Parathyroid adenoma (tissue), 2 donors: ENCODE measurements around the gene HCN2.

Source experiments
- H2AFZ ChIP-seq: fragments of 300-600 bp; sonication (generic); one replicate; pipeline ENCODE4 v1.7.0; 2017; ENCODE audit warnings: antibody characterized with exemption, mild to moderate bottlenecking
- H3K27ac ChIP-seq: fragments of 300-600 bp; sonication (generic); one replicate; pipeline ENCODE4 v1.7.0; 2017
- H3K27me3 ChIP-seq: fragments of 300-600 bp; sonication (generic); one replicate; pipeline ENCODE4 v1.7.0; 2017; ENCODE audit warnings: low read length; ENCODE audit not compliant: control insufficient read depth, insufficient read depth
- H3K36me3 ChIP-seq: fragments of 300-600 bp; sonication (generic); one replicate; pipeline ENCODE4 v1.7.0; 2017; ENCODE audit warnings: low read length; ENCODE audit not compliant: control insufficient read depth, insufficient read depth
- H3K4me1 ChIP-seq: fragments of 300-600 bp; sonication (generic); one replicate; pipeline ENCODE4 v1.7.0; 2017; ENCODE audit warnings: control low read depth
- H3K4me2 ChIP-seq: fragments of 300-600 bp; sonication (generic); one replicate; pipeline ENCODE4 v1.7.0; 2017; ENCODE audit warnings: low read length
- H3K4me3 ChIP-seq: fragments of 300-600 bp; sonication (generic); one replicate; pipeline ENCODE4 v1.7.0; 2017; ENCODE audit warnings: low read depth, low read length
- H3K79me2 ChIP-seq: fragments of 300-600 bp; sonication (generic); one replicate; pipeline ENCODE4 v1.7.0; 2017; ENCODE audit warnings: control low read depth
- H3K9ac ChIP-seq: fragments of 300-600 bp; sonication (generic); one replicate; pipeline ENCODE4 v1.7.0; 2017; ENCODE audit warnings: mild to moderate bottlenecking
- H3K9me3 ChIP-seq: fragments of 300-600 bp; sonication (generic); one replicate; pipeline ENCODE4 v1.7.0; 2017; ENCODE audit warnings: low read length; ENCODE audit not compliant: control insufficient read depth
- TF ChIP-seq, protein P1 (sequence below): fragments of 300-600 bp; sonication (generic); IDR thresholded peaks from one replicate; pipeline ENCODE4 v1.7.0; 2017; ENCODE audit warnings: antibody characterized with exemption, mild to moderate bottlenecking
- donor health status: primary hyperparathyroidism.

Gene HCN2

GRCh38 chr19:594265-594870 lies 4.7 kb downstream of the HCN2 start:
- Histone ChIP-seq H3K9me3 (no peaks in the 10 kb centered on the region), H3K79me2 (peaks cover 3% of the 10 kb centered on the region), H3K4me1 (peaks cover 5% of the 10 kb centered on the region), H3K4me2 (no peak overlapping the region), H2AFZ (no peak overlapping the region), H3K27me3 (no peaks in the 10 kb centered on the region), H3K9ac (no peak overlapping the region), H3K36me3 (no peaks in the 10 kb centered on the region), H3K4me3 (no peak overlapping the region), H3K27ac (no peak overlapping the region)
- TF ChIP-seq, protein P1, sequence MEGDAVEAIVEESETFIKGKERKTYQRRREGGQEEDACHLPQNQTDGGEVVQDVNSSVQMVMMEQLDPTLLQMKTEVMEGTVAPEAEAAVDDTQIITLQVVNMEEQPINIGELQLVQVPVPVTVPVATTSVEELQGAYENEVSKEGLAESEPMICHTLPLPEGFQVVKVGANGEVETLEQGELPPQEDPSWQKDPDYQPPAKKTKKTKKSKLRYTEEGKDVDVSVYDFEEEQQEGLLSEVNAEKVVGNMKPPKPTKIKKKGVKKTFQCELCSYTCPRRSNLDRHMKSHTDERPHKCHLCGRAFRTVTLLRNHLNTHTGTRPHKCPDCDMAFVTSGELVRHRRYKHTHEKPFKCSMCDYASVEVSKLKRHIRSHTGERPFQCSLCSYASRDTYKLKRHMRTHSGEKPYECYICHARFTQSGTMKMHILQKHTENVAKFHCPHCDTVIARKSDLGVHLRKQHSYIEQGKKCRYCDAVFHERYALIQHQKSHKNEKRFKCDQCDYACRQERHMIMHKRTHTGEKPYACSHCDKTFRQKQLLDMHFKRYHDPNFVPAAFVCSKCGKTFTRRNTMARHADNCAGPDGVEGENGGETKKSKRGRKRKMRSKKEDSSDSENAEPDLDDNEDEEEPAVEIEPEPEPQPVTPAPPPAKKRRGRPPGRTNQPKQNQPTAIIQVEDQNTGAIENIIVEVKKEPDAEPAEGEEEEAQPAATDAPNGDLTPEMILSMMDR: no peak

DNA sequence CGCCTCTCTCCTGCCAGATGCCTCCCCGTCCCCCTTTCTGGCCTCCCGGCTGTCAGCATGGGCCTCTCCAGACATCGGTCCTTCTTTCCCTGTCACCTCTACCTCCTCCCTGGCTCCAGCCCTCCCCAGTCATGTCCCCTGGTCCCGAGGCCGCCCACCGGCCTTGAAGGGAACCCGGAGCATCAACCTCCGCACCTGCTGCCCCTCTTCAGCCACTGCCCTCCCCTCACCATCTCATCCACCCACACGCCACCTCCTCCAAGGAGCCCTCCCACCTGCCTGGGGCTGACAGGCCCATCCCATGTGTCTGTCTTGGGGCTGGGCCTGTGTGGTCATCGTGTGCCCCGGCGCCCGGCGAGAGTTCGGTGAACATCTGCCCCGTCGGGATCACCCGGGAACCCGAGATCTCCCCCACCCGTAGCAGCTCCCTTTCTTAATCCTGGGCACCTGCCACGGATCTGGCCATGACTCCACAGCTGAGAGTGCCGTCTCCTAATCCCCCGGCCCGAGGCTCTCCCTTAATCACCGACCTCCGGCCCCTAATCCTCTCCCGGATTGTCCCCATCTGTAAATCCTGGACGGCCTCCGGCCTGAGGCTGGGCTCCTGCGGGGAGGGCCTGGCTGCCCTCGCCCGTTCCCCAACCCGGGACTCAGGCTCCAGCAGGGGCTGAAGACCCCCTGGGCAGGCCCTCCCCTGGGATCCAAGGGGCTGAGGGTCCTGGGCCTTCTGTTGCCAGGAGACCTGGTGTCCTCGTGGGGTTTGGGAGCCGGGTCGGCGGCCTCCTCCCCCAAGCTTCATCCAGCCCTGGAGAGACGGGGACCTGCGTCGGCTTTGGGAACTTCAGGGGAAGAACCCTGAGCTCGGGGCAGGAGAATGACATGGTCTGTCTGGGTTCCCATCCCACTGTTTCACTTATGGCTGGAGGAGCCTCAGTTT lies 5.9 kb downstream of the HCN2 start:
- H3K9me3 ChIP-seq: no peaks in the 10 kb centered on the region
- no peak overlapping the region for H2AFZ ChIP-seq
- no peaks in the 10 kb centered on the region for H3K36me3 ChIP-seq
- no peak overlapping the region for H3K4me2 ChIP-seq
- H3K4me3 ChIP-seq: no peak overlapping the region
- peaks cover 3% of the 10 kb centered on the region for H3K79me2 ChIP-seq
- H3K27ac ChIP-seq: no peak overlapping the region
- TF ChIP-seq, protein P1: no peak
- no peaks in the 10 kb centered on the region for H3K27me3 ChIP-seq
- H3K4me1 ChIP-seq: peaks cover 5% of the 10 kb centered on the region
- H3K9ac ChIP-seq: no peak overlapping the region

DNA sequence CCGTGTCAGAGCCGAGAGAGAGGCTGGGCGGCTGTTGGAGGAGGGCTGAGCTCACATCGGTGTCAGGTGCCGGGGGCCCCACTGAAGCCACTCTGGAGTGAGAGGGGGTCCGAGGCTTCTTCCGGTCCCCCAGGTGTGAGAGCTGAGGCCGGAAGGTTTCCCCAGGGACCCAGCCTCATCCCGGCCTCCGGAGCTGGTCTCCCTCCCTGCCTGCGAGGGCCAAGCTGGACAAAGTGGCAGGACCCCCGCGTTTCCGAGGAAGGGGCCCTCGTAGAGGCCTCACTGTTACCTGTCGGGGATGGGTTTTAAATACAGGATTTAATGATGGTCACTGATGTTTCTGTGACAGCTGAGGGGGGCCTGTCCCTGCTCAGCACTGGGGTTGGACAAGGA lies 6.6 kb downstream of the HCN2 start:
- H3K27ac ChIP-seq: no peak overlapping the region
- TF ChIP-seq, protein P1: no peak
- no peaks in the 10 kb centered on the region for H3K36me3 ChIP-seq
- H3K27me3 ChIP-seq: no peaks in the 10 kb centered on the region
- H3K4me2 ChIP-seq: no peak overlapping the region
- H3K4me3 ChIP-seq: no peak overlapping the region
- H3K9me3 ChIP-seq: no peaks in the 10 kb centered on the region
- H3K79me2 ChIP-seq: peaks cover 3% of the 10 kb centered on the region
- no peak overlapping the region for H2AFZ ChIP-seq
- peaks cover 4% of the 10 kb centered on the region for H3K4me1 ChIP-seq
- H3K9ac ChIP-seq: no peak overlapping the region

GRCh38 chr19:597406-598315 lies 8.0 kb downstream of the HCN2 start:
- TF ChIP-seq, protein P1: no peak
- H3K27me3 ChIP-seq: no peaks in the 10 kb centered on the region
- H3K27ac ChIP-seq: no peak overlapping the region
- no peaks in the 10 kb centered on the region for H3K36me3 ChIP-seq
- peaks cover 3% of the 10 kb centered on the region for H3K79me2 ChIP-seq
- H3K9ac ChIP-seq: no peak overlapping the region
- no peak overlapping the region for H3K4me2 ChIP-seq
- H3K4me1 ChIP-seq: no peaks in the 10 kb centered on the region
- H3K9me3 ChIP-seq: no peaks in the 10 kb centered on the region
- H2AFZ ChIP-seq: no peak overlapping the region
- no peak overlapping the region for H3K4me3 ChIP-seq
